H9 (cell line): ENCODE data around the gene FAM53C. TPM values are rescaled to one million over a fixed set of nuclear protein-coding genes. Genes with fewer than 3 reads are reported as not detected.

Source experiments
- DNase-seq: peaks from one replicate; pipeline ENCODE4 v3.0.0-alpha.2; 2017
- H2AFZ ChIP-seq: one replicate; pipeline ENCODE4 v1.6.1; 2013; ENCODE audit warnings: mild to moderate bottlenecking, low read length, control low read depth, moderate library complexity
- H2AK5ac ChIP-seq: 2 replicates; pipeline ENCODE4 v1.6.1; 2013; ENCODE audit warnings: low read length, control low read depth, mixed read lengths; ENCODE audit not compliant: insufficient read length
- H2BK120ac ChIP-seq: one replicate; pipeline ENCODE4 v1.6.1; 2013; ENCODE audit warnings: low read depth, mild to moderate bottlenecking, low read length, control low read depth, inconsistent platforms; ENCODE audit not compliant: poor library complexity, severe bottlenecking
- H2BK12ac ChIP-seq: 2 replicates; pipeline ENCODE4 v1.6.1; 2013; ENCODE audit warnings: low read length, control low read depth, mixed read lengths, low read depth; ENCODE audit not compliant: insufficient read length
- H2BK15ac ChIP-seq: 2 replicates; pipeline ENCODE4 v1.6.1; 2013; ENCODE audit warnings: low read depth, low read length, control low read depth
- H2BK20ac ChIP-seq: one replicate; pipeline ENCODE4 v1.6.1; 2013; ENCODE audit warnings: low read depth, mild to moderate bottlenecking, low read length, control low read depth, inconsistent platforms; ENCODE audit not compliant: poor library complexity, severe bottlenecking
- H2BK5ac ChIP-seq: 2 replicates; pipeline ENCODE4 v1.6.1; 2013; ENCODE audit warnings: low read length, control low read depth, mixed read lengths; ENCODE audit not compliant: insufficient read length
- H3K14ac ChIP-seq: 2 replicates; pipeline ENCODE4 v1.6.1; 2013; ENCODE audit warnings: low read length, control low read depth; ENCODE audit not compliant: insufficient read depth
- H3K18ac ChIP-seq: 2 replicates; pipeline ENCODE4 v1.6.1; 2013; ENCODE audit warnings: low read depth, mild to moderate bottlenecking, mixed read lengths, low read length, control low read depth; ENCODE audit not compliant: insufficient read length
- H3K23ac ChIP-seq: 2 replicates; pipeline ENCODE4 v1.6.1; 2013; ENCODE audit warnings: low read length, control low read depth, mixed read lengths, low read depth; ENCODE audit not compliant: insufficient read length
- H3K23me2 ChIP-seq: 2 replicates; pipeline ENCODE4 v1.6.1; 2013; ENCODE audit warnings: low read depth, mild to moderate bottlenecking, mixed read lengths, low read length, control low read depth; ENCODE audit not compliant: insufficient read length, poor library complexity, severe bottlenecking
- H3K27ac ChIP-seq: 2 replicates; pipeline ENCODE4 v1.5.1; 2013; ENCODE audit warnings: low read length, control low read depth, mixed read lengths, low read depth; ENCODE audit not compliant: insufficient read length
- H3K27me3 ChIP-seq: 2 replicates; pipeline ENCODE4 v1.6.1; 2013; ENCODE audit warnings: low read length, control low read depth, inconsistent platforms; ENCODE audit not compliant: insufficient read depth
- H3K4ac ChIP-seq: 2 replicates; pipeline ENCODE4 v1.6.1; 2013; ENCODE audit warnings: low read depth, mild to moderate bottlenecking, control low read depth, inconsistent platforms, low read length, moderate library complexity
- H3K4me1 ChIP-seq: 2 replicates; pipeline ENCODE4 v1.6.1; 2013; ENCODE audit warnings: low read length, control low read depth, inconsistent platforms; ENCODE audit not compliant: insufficient read depth
- H3K4me2 ChIP-seq: 2 replicates; pipeline ENCODE4 v1.6.1; 2013; ENCODE audit warnings: low read length, control low read depth, mixed read lengths; ENCODE audit not compliant: insufficient read length, insufficient read depth
- H3K56ac ChIP-seq: 2 replicates; pipeline ENCODE4 v1.6.1; 2013; ENCODE audit warnings: low read depth, mild to moderate bottlenecking, mixed read lengths, low read length, control low read depth; ENCODE audit not compliant: insufficient read length
- H3K79me1 ChIP-seq: 2 replicates; pipeline ENCODE4 v1.6.1; 2013; ENCODE audit warnings: low read depth, mild to moderate bottlenecking, moderate library complexity, low read length, control low read depth, inconsistent platforms; ENCODE audit not compliant: insufficient read depth, poor library complexity, severe bottlenecking
- H3K79me2 ChIP-seq: 2 replicates; pipeline ENCODE4 v1.6.1; 2013; ENCODE audit warnings: low read length, control low read depth, inconsistent platforms; ENCODE audit not compliant: insufficient read depth
- H3K9ac ChIP-seq: 2 replicates; pipeline ENCODE4 v1.6.1; 2013; ENCODE audit warnings: low read length, control low read depth, mixed read lengths; ENCODE audit not compliant: insufficient read length; ENCODE audit errors: extremely low read depth
- H3K9me3 ChIP-seq: one replicate; pipeline ENCODE4 v1.6.1; 2013; ENCODE audit warnings: low read depth, low read length, inconsistent platforms; ENCODE audit not compliant: control insufficient read depth
- H3T11ph ChIP-seq: one replicate; pipeline ENCODE4 v1.6.1; 2013; ENCODE audit warnings: mild to moderate bottlenecking, low read length, control low read depth, inconsistent platforms
- H4K20me1 ChIP-seq: one replicate; pipeline ENCODE4 v1.6.1; 2013; ENCODE audit not compliant: control insufficient read depth, insufficient read length, insufficient read depth
- H4K5ac ChIP-seq: 2 replicates; pipeline ENCODE4 v1.6.1; 2013; ENCODE audit warnings: low read depth, mild to moderate bottlenecking, mixed read lengths, low read length, control low read depth; ENCODE audit not compliant: insufficient read length
- H4K8ac ChIP-seq: replicated peaks from 2 replicates; pipeline ENCODE4 v1.6.1; 2013; ENCODE audit warnings: low read length, control low read depth, mixed read lengths, low read depth; ENCODE audit not compliant: insufficient read length
- H4K91ac ChIP-seq: 2 replicates; pipeline ENCODE4 v1.6.1; 2013; ENCODE audit warnings: low read depth, mild to moderate bottlenecking, moderate library complexity, mixed read lengths, low read length, control low read depth; ENCODE audit not compliant: insufficient read length
- H3K27ac Mint-ChIP-seq, 3 experiments: 2 replicates in 2 of 3; 3 replicates in 1 of 3; pipeline ENCODE4 v1.8.0; 2020 to 2021; ENCODE audit warnings: mixed read lengths in 3 of 3, mild to moderate bottlenecking in 1 of 3, moderate library complexity in 1 of 3
- H3K27me3 Mint-ChIP-seq: 2 replicates; pipeline ENCODE4 v1.8.0; 2021; ENCODE audit warnings: low read depth, mild to moderate bottlenecking, moderate library complexity, mixed read lengths
- H3K36me3 Mint-ChIP-seq, 3 experiments: 2 replicates in 2 of 3; 3 replicates in 1 of 3; pipeline ENCODE4 v1.8.0; 2020 to 2021; ENCODE audit warnings: low read depth in 3 of 3, mixed read lengths in 3 of 3; ENCODE audit not compliant: insufficient read depth in 1 of 3
- H3K4me1 Mint-ChIP-seq, 2 experiments: 2 replicates each; pipeline ENCODE4 v1.8.0; 2020; ENCODE audit warnings: mixed read lengths in 2 of 2
- H3K4me3 Mint-ChIP-seq, 2 experiments: 2 replicates in 1 of 2; 3 replicates in 1 of 2; pipeline ENCODE4 v1.8.0; 2020 to 2021; ENCODE audit warnings: mild to moderate bottlenecking in 2 of 2, mixed read lengths in 2 of 2, moderate library complexity in 1 of 2
- H3K9me3 Mint-ChIP-seq, 2 experiments: 2 replicates in 1 of 2; 3 replicates in 1 of 2; pipeline ENCODE4 v1.8.0; 2020; ENCODE audit warnings: mild to moderate bottlenecking in 2 of 2, mixed read lengths in 2 of 2, moderate library complexity in 1 of 2
- WGBS: extraction: QIAGEN DNeasy Blood & Tissue Kit; methylation state at CpG from one replicate; pipeline ENCODE4 v1.1.7; 2013; ENCODE audit warnings: missing lambda C conversion rate, low lambda C conversion rate, mixed read lengths; ENCODE audit not compliant: insufficient read length; ENCODE audit errors: extremely low coverage; 5-methylcytosine and 5-hydroxymethylcytosine counted together
- total RNA-seq: library from RNA; stranded (reverse); gene quantifications from 2 replicates; pipeline ENCODE4 v1.2.1, GENCODE V29; 2021
- TF ChIP-seq, protein P1 (sequence below): fragments of 200-600 bp; sonication (generic); conservative IDR thresholded peaks from 3 replicates; pipeline ENCODE4 v1.8.0; 2021; ENCODE audit warnings: antibody characterized with exemption, mild to moderate bottlenecking

Gene FAM53C
- total RNA-seq, 1 experiment from 2014 or later, result 59.6 TPM

DNA sequence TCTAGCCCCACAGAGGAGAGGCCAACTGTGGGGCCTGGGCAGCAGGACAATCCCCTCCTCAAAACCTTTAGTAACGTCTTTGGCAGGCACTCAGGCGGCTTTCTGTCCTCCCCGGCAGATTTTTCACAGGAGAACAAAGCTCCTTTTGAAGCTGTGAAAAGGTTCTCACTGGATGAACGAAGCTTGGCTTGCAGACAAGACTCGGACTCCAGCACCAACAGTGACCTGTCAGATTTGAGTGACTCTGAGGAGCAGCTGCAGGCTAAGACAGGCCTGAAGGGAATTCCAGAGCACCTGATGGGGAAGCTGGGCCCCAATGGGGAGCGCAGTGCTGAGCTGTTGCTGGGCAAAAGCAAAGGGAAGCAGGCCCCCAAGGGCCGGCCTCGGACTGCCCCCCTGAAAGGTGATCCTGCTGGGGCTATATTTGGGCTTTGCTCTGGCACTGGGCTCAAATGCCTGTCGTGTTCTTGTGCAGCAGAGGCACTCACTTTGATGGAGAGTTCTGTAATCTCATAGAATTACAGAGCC, 53.9 kb downstream of the FAM53C start:
- Histone ChIP-seq H2BK5ac (no peak overlapping the region), H3K79me2 (no peaks in the 10 kb centered on the region), H3K4me2 (no peak overlapping the region), H3K79me1 (no peaks in the 10 kb centered on the region), H3T11ph (no peak overlapping the region), H3K27ac (no peak overlapping the region), H3K27me3 (no peaks in the 10 kb centered on the region), H3K4ac (no peak overlapping the region), H2AK5ac (no peak overlapping the region), H3K9ac (no peak overlapping the region), H3K4me1 (no peaks in the 10 kb centered on the region), H4K20me1 (no peaks in the 10 kb centered on the region), H3K56ac (no peak overlapping the region), H3K23ac (no peak overlapping the region), H2AFZ (no peak overlapping the region), H2BK120ac (no peak overlapping the region), H2BK20ac (no peak overlapping the region), H3K9me3 (no peaks in the 10 kb centered on the region), H3K18ac (no peak overlapping the region), H3K23me2 (no peaks in the 10 kb centered on the region), H4K8ac (no peak overlapping the region), H2BK12ac (no peak overlapping the region), H4K91ac (no peak overlapping the region), H3K14ac (no peak overlapping the region), H4K5ac (no peak overlapping the region), H2BK15ac (no peak overlapping the region)
- no peak for DNase-seq
- H3K4me3 Mint-ChIP-seq, result no peak overlapping the region
- H3K27ac Mint-ChIP-seq, result no peak overlapping the region
- no peaks in the 10 kb centered on the region for H3K9me3 Mint-ChIP-seq
- WGBS, result no CpG with 5 or more reads among the region's 9 CpGs
- H3K27me3 Mint-ChIP-seq, result no peaks in the 10 kb centered on the region
- no peaks in the 10 kb centered on the region for H3K4me1 Mint-ChIP-seq
- peaks cover 10 to 69% (median 61%) of the 10 kb centered on the region in 3 experiments; a peak in 6 of 7 replicates for H3K36me3 Mint-ChIP-seq
- TF ChIP-seq, protein P1, sequence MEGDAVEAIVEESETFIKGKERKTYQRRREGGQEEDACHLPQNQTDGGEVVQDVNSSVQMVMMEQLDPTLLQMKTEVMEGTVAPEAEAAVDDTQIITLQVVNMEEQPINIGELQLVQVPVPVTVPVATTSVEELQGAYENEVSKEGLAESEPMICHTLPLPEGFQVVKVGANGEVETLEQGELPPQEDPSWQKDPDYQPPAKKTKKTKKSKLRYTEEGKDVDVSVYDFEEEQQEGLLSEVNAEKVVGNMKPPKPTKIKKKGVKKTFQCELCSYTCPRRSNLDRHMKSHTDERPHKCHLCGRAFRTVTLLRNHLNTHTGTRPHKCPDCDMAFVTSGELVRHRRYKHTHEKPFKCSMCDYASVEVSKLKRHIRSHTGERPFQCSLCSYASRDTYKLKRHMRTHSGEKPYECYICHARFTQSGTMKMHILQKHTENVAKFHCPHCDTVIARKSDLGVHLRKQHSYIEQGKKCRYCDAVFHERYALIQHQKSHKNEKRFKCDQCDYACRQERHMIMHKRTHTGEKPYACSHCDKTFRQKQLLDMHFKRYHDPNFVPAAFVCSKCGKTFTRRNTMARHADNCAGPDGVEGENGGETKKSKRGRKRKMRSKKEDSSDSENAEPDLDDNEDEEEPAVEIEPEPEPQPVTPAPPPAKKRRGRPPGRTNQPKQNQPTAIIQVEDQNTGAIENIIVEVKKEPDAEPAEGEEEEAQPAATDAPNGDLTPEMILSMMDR, result no peak

Other genes with a start within 250 kb of the FAM53C start
- gene NME5, start 198.8 kb upstream of the FAM53C start, total RNA-seq, result 0.66 and 0.96 TPM in 2 replicates
- 67.9 and 69.1 TPM in 2 replicates for gene BRD8, start 159.6 kb upstream of the FAM53C start, total RNA-seq
- gene KIF20A, start 159.2 kb upstream of the FAM53C start, total RNA-seq, result 65.2 and 67.1 TPM in 2 replicates
- 41.0 and 41.3 TPM in 2 replicates for gene CDC23, start 124.9 kb upstream of the FAM53C start, total RNA-seq
- gene GFRA3, start 63.6 kb upstream of the FAM53C start, total RNA-seq, result 1.6 and 1.8 TPM in 2 replicates
- gene CDC25C, start 6.5 kb upstream of the FAM53C start, total RNA-seq, result 19.9 and 22.8 TPM in 2 replicates
- gene KDM3B, start 14.4 kb downstream of the FAM53C start, total RNA-seq, result 77.8 and 89.2 TPM in 2 replicates
- 44.3 and 49.0 TPM in 2 replicates for gene REEP2, start 100.8 kb downstream of the FAM53C start, total RNA-seq
- gene EGR1, start 127.2 kb downstream of the FAM53C start, total RNA-seq, result 76.6 and 83.3 TPM in 2 replicates
- 175 and 183 TPM in 2 replicates for gene ETF1, start 205.0 kb downstream of the FAM53C start, total RNA-seq
- gene HSPA9, start 237.1 kb downstream of the FAM53C start, total RNA-seq, result 397 and 399 TPM in 2 replicates